ENCODE results near the gene PPP2R2B. TPM values are rescaled to one million over a fixed set of nuclear protein-coding genes. Genes with fewer than 3 reads are reported as not detected.

PPP2R2B gene
- total and polyA plus RNA-seq, 4 donors = 0.15 to 1.2 (median 0.55) TPM

DNA sequence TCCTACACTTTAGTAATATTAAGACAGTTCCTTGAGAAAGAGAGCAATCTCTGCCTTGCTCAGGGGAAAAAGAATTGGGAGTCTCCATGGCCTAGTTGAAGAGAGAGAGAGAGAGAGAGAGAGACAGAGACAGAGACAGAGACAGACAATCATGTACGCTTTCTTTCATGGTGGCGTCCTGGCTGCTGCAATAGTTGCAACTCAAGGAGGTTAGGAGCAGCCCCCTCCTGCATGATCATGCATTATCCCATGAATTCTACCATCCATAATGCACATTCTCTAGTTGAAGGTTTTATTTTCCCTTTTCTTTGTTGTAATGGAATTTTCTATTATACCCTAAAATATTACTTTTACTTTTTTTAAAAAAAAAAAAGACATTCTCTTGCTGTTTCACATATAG, 50.7 kb downstream of the PPP2R2B start:
- no peak overlapping the region for H3K9ac ChIP-seq (ENCODE audit: insufficient read depth in 1 of 2, low read length in 2 of 2)
- DNase-seq = no peak
- H3K9me3 ChIP-seq (ENCODE audit: control insufficient read depth in 4 of 4, insufficient read depth in 3 of 4, low read length in 3 of 4) = no peaks in the 10 kb centered on the region
- no peaks in the 10 kb centered on the region for H3K36me3 ChIP-seq (ENCODE audit: control insufficient read depth in 4 of 4, insufficient read depth in 4 of 4, low read length in 4 of 4)
- no peak overlapping the region for H3K4me3 ChIP-seq
- WGBS, 2 donors = 62 to 91% methylated on average over 2 of the region's 2 CpGs
- no peak for ATAC-seq (ENCODE audit: insufficient read depth, low FRiP score)
- TF ChIP-seq, protein P1, sequence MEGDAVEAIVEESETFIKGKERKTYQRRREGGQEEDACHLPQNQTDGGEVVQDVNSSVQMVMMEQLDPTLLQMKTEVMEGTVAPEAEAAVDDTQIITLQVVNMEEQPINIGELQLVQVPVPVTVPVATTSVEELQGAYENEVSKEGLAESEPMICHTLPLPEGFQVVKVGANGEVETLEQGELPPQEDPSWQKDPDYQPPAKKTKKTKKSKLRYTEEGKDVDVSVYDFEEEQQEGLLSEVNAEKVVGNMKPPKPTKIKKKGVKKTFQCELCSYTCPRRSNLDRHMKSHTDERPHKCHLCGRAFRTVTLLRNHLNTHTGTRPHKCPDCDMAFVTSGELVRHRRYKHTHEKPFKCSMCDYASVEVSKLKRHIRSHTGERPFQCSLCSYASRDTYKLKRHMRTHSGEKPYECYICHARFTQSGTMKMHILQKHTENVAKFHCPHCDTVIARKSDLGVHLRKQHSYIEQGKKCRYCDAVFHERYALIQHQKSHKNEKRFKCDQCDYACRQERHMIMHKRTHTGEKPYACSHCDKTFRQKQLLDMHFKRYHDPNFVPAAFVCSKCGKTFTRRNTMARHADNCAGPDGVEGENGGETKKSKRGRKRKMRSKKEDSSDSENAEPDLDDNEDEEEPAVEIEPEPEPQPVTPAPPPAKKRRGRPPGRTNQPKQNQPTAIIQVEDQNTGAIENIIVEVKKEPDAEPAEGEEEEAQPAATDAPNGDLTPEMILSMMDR (IDR thresholded peaks at IDR 0.05; ENCODE audit: control extremely low read depth, extremely low read depth) = no peak
- H3K4me1 ChIP-seq (ENCODE audit: control insufficient read depth in 5 of 5, insufficient read depth in 5 of 5, low read length in 5 of 5) = no peaks in the 10 kb centered on the region
- no peak overlapping the region for H3K27ac ChIP-seq (ENCODE audit: low read depth in 1 of 2, low read length in 1 of 2)
- no peaks in the 10 kb centered on the region for H3K27me3 ChIP-seq (ENCODE audit: control insufficient read depth in 3 of 3, insufficient read depth in 3 of 3, low read length in 2 of 3)

DNA sequence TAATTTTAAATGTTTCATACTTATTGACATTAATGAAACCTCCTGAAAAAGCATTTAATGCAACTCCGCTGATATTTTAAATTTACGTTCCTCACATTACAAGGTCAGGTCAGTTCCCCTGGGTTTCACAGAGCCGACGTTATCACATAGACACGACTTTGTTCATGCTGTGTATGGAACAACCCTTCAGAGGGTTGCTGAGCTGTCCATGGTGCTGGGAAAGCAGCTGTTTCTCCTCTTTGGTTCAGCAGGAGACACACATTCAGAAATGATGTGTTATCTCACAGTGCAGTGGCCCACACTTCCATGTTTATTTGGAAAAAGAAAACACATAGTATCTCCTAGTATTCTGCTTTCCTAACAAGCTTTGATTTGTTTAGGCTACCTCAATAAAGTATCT, 53.5 kb downstream of the PPP2R2B start:
- no peaks in the 10 kb centered on the region for H3K9me3 ChIP-seq (ENCODE audit: control insufficient read depth in 4 of 4, insufficient read depth in 3 of 4, low read length in 3 of 4)
- H3K27me3 ChIP-seq (ENCODE audit: control insufficient read depth in 3 of 3, insufficient read depth in 3 of 3, low read length in 2 of 3) = no peaks in the 10 kb centered on the region
- ATAC-seq (ENCODE audit: insufficient read depth, low FRiP score) (no peak), DNase-seq (peak; percentile 43 to 84 (median 60))
- no peaks in the 10 kb centered on the region for H3K36me3 ChIP-seq (ENCODE audit: control insufficient read depth in 4 of 4, insufficient read depth in 4 of 4, low read length in 4 of 4)
- H3K27ac ChIP-seq (ENCODE audit: low read depth in 1 of 2, low read length in 1 of 2) = no peak overlapping the region
- WGBS, 2 donors = 30 to 56% methylated on average over 5 of the region's 5 CpGs
- no peak overlapping the region for H3K4me3 ChIP-seq
- TF ChIP-seq, protein P1 (IDR thresholded peaks at IDR 0.05; ENCODE audit: control extremely low read depth, extremely low read depth) = no peak
- no peaks in the 10 kb centered on the region for H3K4me1 ChIP-seq (ENCODE audit: control insufficient read depth in 5 of 5, insufficient read depth in 5 of 5, low read length in 5 of 5)
- no peak overlapping the region for H3K9ac ChIP-seq (ENCODE audit: insufficient read depth in 1 of 2, low read length in 2 of 2)

DNA sequence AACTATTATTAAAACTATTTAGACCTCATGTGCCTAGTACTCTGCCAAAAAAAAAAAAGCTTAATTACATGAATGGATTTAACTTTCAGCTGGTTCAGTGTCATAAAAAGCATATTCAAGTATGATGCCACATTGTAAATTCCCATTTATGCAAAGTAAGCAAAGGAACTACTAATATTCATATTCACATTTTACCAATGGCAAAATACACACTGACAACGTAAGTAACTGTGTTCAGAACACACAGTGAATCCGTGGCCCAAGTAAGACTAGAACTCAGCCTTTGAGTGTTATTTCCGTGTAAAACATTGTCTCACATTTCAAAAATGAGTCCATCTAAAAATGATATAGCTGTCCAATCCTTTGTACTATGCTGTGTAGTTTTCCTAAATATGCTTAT, 56.8 kb downstream of the PPP2R2B start:
- Histone ChIP-seq H3K9ac (ENCODE audit: insufficient read depth in 1 of 2, low read length in 2 of 2) (no peak overlapping the region), H3K4me3 (no peak overlapping the region), H3K27ac (ENCODE audit: low read depth in 1 of 2, low read length in 1 of 2) (no peak overlapping the region), H3K36me3 (ENCODE audit: control insufficient read depth in 4 of 4, insufficient read depth in 4 of 4, low read length in 4 of 4) (no peaks in the 10 kb centered on the region), H3K27me3 (ENCODE audit: control insufficient read depth in 3 of 3, insufficient read depth in 3 of 3, low read length in 2 of 3) (no peaks in the 10 kb centered on the region), H3K4me1 (ENCODE audit: control insufficient read depth in 5 of 5, insufficient read depth in 5 of 5, low read length in 5 of 5) (no peaks in the 10 kb centered on the region), H3K9me3 (ENCODE audit: control insufficient read depth in 4 of 4, insufficient read depth in 3 of 4, low read length in 3 of 4) (no peaks in the 10 kb centered on the region)
- DNase-seq (no peak), ATAC-seq (ENCODE audit: insufficient read depth, low FRiP score) (no peak)
- TF ChIP-seq, protein P1 (IDR thresholded peaks at IDR 0.05; ENCODE audit: control extremely low read depth, extremely low read depth) = no peak
- WGBS, 2 donors = 87 to 90% methylated on average over 3 of the region's 3 CpGs

DNA sequence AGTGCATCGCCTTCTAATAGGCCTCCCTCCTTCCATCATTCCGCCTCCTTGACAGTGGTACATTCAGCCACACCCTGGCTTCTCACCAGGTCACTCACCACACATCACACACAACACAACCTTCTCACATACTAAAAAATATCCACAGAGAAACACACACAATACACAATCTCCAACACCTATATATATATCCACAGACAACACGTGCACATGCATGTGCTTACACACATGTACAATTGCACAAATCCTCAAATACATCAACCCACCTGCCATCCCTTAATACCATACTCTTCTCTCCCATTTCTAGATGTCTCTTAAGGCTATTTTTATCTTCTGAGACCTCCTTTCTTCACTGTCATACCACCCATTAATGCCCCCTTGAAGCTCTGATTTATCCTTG, 57.6 kb downstream of the PPP2R2B start:
- Histone ChIP-seq H3K4me3 (no peak overlapping the region), H3K9me3 (ENCODE audit: control insufficient read depth in 4 of 4, insufficient read depth in 3 of 4, low read length in 3 of 4) (no peaks in the 10 kb centered on the region), H3K9ac (ENCODE audit: insufficient read depth in 1 of 2, low read length in 2 of 2) (no peak overlapping the region), H3K36me3 (ENCODE audit: control insufficient read depth in 4 of 4, insufficient read depth in 4 of 4, low read length in 4 of 4) (no peaks in the 10 kb centered on the region), H3K27me3 (ENCODE audit: control insufficient read depth in 3 of 3, insufficient read depth in 3 of 3, low read length in 2 of 3) (no peaks in the 10 kb centered on the region), H3K27ac (ENCODE audit: low read depth in 1 of 2, low read length in 1 of 2) (no peak overlapping the region), H3K4me1 (ENCODE audit: control insufficient read depth in 5 of 5, insufficient read depth in 5 of 5, low read length in 5 of 5) (no peaks in the 10 kb centered on the region)
- DNase-seq = no peak
- no peak for ATAC-seq (ENCODE audit: insufficient read depth, low FRiP score)
- WGBS, 2 donors = 94 to 95% methylated on average over 3 of the region's 3 CpGs
- TF ChIP-seq, protein P1 (IDR thresholded peaks at IDR 0.05; ENCODE audit: control extremely low read depth, extremely low read depth) = no peak

All from lung (tissue), 12 donors.